ENCODE measurements around the gene PCDHB5.
"Not testable (repeated sequence)": the region's sequence is repeated elsewhere in the genome, so short reads cannot be mapped to it uniquely, and the experiment has no call there.

The PCDHB5 gene

DNA sequence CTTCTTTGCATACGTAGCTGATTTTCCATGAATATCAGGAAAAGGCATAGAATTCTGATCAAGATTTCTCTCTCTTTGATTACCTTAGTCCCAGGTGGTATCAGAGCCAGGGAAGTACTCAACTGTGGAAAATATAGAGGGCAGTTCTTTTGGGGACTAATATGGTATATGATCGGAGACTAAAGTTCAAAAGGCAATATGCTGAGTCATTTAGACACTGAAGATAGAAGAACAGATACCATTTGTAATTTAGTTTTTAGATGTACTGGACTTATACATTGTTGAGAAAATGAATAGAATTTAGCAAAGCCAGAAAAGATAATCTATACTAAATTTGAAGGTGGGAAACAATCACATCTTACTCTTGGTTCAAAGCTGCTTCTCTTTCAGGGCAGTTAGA is 29.7 kb upstream of the PCDHB5 start:
- in situ Hi-C loops (cut with MboI; ENCODE audit: low pct_unique_long_range_greater_than_20kb, low sequenced_read_pairs, unreplicated experiment), result no loop called here
- TF ChIP-seq, protein P1, sequence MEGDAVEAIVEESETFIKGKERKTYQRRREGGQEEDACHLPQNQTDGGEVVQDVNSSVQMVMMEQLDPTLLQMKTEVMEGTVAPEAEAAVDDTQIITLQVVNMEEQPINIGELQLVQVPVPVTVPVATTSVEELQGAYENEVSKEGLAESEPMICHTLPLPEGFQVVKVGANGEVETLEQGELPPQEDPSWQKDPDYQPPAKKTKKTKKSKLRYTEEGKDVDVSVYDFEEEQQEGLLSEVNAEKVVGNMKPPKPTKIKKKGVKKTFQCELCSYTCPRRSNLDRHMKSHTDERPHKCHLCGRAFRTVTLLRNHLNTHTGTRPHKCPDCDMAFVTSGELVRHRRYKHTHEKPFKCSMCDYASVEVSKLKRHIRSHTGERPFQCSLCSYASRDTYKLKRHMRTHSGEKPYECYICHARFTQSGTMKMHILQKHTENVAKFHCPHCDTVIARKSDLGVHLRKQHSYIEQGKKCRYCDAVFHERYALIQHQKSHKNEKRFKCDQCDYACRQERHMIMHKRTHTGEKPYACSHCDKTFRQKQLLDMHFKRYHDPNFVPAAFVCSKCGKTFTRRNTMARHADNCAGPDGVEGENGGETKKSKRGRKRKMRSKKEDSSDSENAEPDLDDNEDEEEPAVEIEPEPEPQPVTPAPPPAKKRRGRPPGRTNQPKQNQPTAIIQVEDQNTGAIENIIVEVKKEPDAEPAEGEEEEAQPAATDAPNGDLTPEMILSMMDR (IDR thresholded peaks at IDR 0.05; ENCODE audit: extremely low read depth, insufficient read depth, missing control alignments), result no peak
- no peak for DNase-seq (ENCODE audit: low spot score)

- TF ChIP-seq, protein P1 (IDR thresholded peaks at IDR 0.05; ENCODE audit: extremely low read depth, insufficient read depth, missing control alignments), result no peak
- no peak for DNase-seq (ENCODE audit: low spot score)
- in situ Hi-C loops (cut with MboI; ENCODE audit: low pct_unique_long_range_greater_than_20kb, low sequenced_read_pairs, unreplicated experiment), result no loop called here
These were observed 15.8 kb upstream of the PCDHB5 start for GRCh38 chr5:141119250-141119649.

GRCh38 chr5:141121563-141121962 is 13.4 kb upstream of the PCDHB5 start, which contains the start of gene PCDHB4:
Gene PCDHB4, plus strand, starts transcription at chr5:141121818. Its CDS starts 181 bp downstream, at chr5:141121999.
- no peak for DNase-seq (ENCODE audit: low spot score)
- in situ Hi-C loops (cut with MboI; ENCODE audit: low pct_unique_long_range_greater_than_20kb, low sequenced_read_pairs, unreplicated experiment), result no loop called here
- TF ChIP-seq, protein P1 (IDR thresholded peaks at IDR 0.05; ENCODE audit: extremely low read depth, insufficient read depth, missing control alignments), result no peak

DNA sequence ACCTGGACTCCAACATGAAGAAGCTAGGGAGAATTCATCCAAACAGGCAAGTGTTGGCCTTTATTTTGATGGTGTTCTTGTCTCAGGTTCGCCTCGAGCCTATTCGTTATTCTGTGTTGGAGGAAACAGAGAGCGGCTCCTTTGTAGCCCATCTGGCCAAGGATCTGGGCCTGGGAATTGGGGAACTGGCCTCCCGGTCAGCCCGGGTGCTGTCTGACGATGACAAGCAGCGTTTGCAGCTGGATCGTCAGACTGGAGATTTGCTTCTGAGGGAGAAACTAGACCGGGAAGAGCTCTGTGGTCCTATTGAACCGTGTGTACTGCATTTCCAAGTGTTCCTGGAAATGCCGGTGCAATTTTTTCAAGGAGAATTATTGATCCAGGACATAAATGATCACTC is 13.0 kb upstream of the PCDHB5 start:
- in situ Hi-C loops (cut with MboI; ENCODE audit: low pct_unique_long_range_greater_than_20kb, low sequenced_read_pairs, unreplicated experiment), result no loop called here
- no peak for DNase-seq (ENCODE audit: low spot score)
- TF ChIP-seq, protein P1 (IDR thresholded peaks at IDR 0.05; ENCODE audit: extremely low read depth, insufficient read depth, missing control alignments), result no peak

DNA sequence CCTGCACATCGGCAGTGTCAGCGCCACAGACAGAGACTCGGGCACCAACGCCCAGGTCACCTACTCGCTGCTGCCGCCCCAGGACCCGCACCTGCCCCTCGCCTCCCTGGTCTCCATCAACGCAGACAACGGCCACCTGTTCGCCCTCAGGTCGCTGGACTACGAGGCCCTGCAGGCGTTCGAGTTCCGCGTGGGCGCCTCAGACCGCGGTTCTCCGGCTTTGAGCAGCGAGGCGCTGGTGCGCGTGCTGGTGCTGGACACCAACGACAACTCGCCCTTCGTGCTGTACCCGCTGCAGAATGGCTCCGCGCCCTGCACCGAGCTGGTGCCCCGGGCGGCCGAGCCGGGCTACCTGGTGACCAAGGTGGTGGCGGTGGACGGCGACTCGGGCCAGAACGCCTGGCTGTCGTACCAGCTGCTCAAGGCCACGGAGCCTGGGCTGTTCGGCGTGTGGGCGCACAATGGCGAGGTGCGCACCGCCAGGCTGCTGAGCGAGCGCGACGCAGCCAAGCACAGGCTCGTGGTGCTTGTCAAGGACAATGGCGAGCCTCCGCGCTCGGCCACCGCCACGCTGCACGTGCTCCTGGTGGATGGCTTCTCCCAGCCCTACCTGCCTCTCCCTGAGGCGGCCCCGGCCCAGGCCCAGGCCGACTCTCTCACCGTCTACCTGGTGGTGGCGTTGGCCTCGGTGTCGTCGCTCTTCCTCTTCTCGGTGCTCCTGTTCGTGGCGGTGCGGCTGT is 11.4 kb upstream of the PCDHB5 start:
- in situ Hi-C loops (cut with MboI; ENCODE audit: low pct_unique_long_range_greater_than_20kb, low sequenced_read_pairs, unreplicated experiment); DNase-seq (ENCODE audit: low spot score): not testable (repeated sequence)

GRCh38 chr5:141127305-141127704 is 7.7 kb upstream of the PCDHB5 start:
- DNase-seq (ENCODE audit: low spot score), result no peak
- in situ Hi-C loops (cut with MboI; ENCODE audit: low pct_unique_long_range_greater_than_20kb, low sequenced_read_pairs, unreplicated experiment), result no loop called here

DNA sequence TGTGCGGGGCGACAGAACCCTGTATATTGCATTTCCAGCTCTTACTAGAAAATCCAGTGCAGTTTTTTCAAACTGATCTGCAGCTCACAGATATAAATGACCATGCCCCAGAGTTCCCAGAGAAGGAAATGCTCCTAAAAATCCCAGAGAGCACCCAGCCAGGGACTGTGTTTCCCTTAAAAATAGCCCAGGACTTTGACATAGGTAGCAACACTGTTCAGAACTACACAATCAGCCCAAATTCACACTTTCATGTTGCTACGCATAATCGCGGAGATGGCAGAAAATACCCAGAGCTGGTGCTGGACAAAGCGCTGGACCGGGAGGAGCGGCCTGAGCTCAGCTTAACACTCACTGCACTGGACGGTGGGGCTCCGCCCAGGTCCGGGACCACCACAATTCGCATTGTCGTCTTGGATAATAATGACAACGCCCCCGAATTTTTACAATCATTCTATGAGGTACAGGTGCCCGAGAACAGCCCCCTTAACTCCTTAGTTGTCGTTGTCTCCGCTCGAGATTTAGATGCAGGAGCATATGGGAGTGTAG is 786 bp downstream of the PCDHB5 start:
- TF ChIP-seq, protein P1 (IDR thresholded peaks at IDR 0.05; ENCODE audit: extremely low read depth, insufficient read depth, missing control alignments), result no peak
- DNase-seq (ENCODE audit: low spot score), result no peak
- in situ Hi-C loops (cut with MboI; ENCODE audit: low pct_unique_long_range_greater_than_20kb, low sequenced_read_pairs, unreplicated experiment), result no loop called here

More at GRCh38 chr5:141127305-141127704, 7.7 kb upstream of the PCDHB5 start:
- TF ChIP-seq, protein P1 (IDR thresholded peaks at IDR 0.05; ENCODE audit: extremely low read depth, insufficient read depth, missing control alignments), result no peak

DNA sequence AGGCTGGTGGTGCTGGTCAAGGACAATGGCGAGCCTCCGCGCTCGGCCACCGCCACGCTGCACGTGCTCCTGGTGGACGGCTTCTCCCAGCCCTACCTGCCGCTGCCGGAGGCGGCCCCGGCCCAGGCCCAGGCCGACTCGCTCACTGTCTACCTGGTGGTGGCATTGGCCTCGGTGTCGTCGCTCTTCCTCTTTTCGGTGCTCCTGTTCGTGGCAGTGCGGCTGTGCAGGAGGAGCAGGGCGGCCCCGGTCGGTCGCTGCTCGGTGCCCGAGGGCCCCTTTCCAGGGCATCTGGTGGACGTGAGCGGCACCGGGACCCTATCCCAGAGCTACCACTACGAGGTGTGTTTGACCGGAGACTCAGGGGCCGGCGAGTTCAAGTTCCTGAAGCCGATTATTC is 2.3 kb downstream of the PCDHB5 start:
- in situ Hi-C loops (cut with MboI; ENCODE audit: low pct_unique_long_range_greater_than_20kb, low sequenced_read_pairs, unreplicated experiment); DNase-seq (ENCODE audit: low spot score): not testable (repeated sequence)
